Stomach (tissue), 9 donors: ENCODE data around the gene SEC22A. TPM values are rescaled to one million over a fixed set of nuclear protein-coding genes. Genes with fewer than 3 reads are reported as not detected.

ENCODE experiments used
- DNase-seq, 2 donors: peaks; one replicate each; pipeline versions ENCODE4 v3.0.0 to v3.0.0-alpha.2; 2013 to 2019
- H3K27ac ChIP-seq, 5 donors: fragments of 200-600 bp in 4 of 5; sonication (generic) in 4 of 5; one replicate each; pipeline ENCODE4 v1.5.1; 2013 to 2019; ENCODE audit warnings: mild to moderate bottlenecking in 1 of 5, moderate library complexity in 1 of 5
- H3K27me3 ChIP-seq, 3 donors: fragments of 200-600 bp; sonication (generic); one replicate each; pipeline ENCODE4 v1.5.1; 2017 to 2019; ENCODE audit warnings: mixed run types in 1 of 3
- H3K36me3 ChIP-seq, 4 donors: fragments of 200-600 bp; sonication (generic); 1 replicate in 3 of 4; 2 replicates in 1 of 4; pipeline ENCODE4 v1.5.1; 2016 to 2019
- H3K4me1 ChIP-seq, 4 donors: fragments of 200-600 bp; sonication (generic); one replicate each; pipeline ENCODE4 v1.5.1; 2016 to 2019
- H3K4me3 ChIP-seq, 4 donors: fragments of 200-600 bp; sonication (generic) in 3 of 4; one replicate each; pipeline ENCODE4 v1.5.1; 2016 to 2019; ENCODE audit warnings: mild to moderate bottlenecking in 1 of 4
- H3K9me3 ChIP-seq, 4 donors: fragments of 200-600 bp; sonication (generic); one replicate each; pipeline ENCODE4 v1.5.1; 2016 to 2019
- EP300 ChIP-seq: sonication (generic); formaldehyde crosslinking; IDR thresholded peaks from one replicate; pipeline ENCODE4 v1.6.1; 2017; ENCODE audit warnings: antibody characterized with exemption
- POLR2A ChIP-seq, 4 donors: fragments of 450-650 bp; IDR thresholded peaks; one replicate each; pipeline ENCODE4 v1.6.1; 2016; ENCODE audit warnings: antibody characterized with exemption in 4 of 4, control low read depth in 2 of 4, mild to moderate bottlenecking in 1 of 4, moderate library complexity in 1 of 4
- POLR2AphosphoS5 ChIP-seq, 3 donors: sonication (generic); formaldehyde crosslinking; IDR thresholded peaks; one replicate each; pipeline ENCODE4 v1.6.1; 2016; ENCODE audit warnings: antibody characterized with exemption in 3 of 3
- WGBS, 5 donors: extraction: QIAGEN DNeasy Blood & Tissue Kit in 3 of 5; methylation state at CpG; one replicate each; pipeline versions ENCODE4 v1.1.5 to v1.1.7; 2013 to 2018; 5-methylcytosine and 5-hydroxymethylcytosine counted together
- intact Hi-C: fragments of 100-400 bp; cut with DNase I; formaldehyde crosslinking; loops from one replicate; pipeline ENCODE4 v1.15.1; 2023; ENCODE audit warnings: low total_unique reads
- polyA plus RNA-seq, 3 donors: library from polyadenylated mRNA; stranded (reverse); fragments of 200-250 nt; gene quantifications; one replicate each; pipeline ENCODE4 v1.2.3, GENCODE V29; 2013
- total RNA-seq, 5 donors: library from RNA; depleted of rRNA; stranded (reverse); fragments of >200 nt; gene quantifications; one replicate each; pipeline versions ENCODE4 v1.1.0 to v1.2.3, GENCODE V29; 2014 to 2016
- TF ChIP-seq, protein P1 (sequence below), 7 experiments: fragments of 450-650 bp in 4 of 7; fragments of 200-600 bp in 3 of 7; sonication (generic) in 3 of 7; IDR thresholded peaks; one replicate each; pipeline ENCODE4 v1.5.1; 2016 to 2019; ENCODE audit warnings: antibody characterized with exemption in 7 of 7, control low read depth in 2 of 7, mild to moderate bottlenecking in 1 of 7
- donor health status: healthy with polysubstance abuse.
- donor health status: Bipolar disorder and iron deficiency.
- donor health status: healthy.

SEC22A gene
- total and polyA plus RNA-seq, 8 donors, result 1.6 to 26.6 (median 6.7) TPM; not detected in 1

DNA sequence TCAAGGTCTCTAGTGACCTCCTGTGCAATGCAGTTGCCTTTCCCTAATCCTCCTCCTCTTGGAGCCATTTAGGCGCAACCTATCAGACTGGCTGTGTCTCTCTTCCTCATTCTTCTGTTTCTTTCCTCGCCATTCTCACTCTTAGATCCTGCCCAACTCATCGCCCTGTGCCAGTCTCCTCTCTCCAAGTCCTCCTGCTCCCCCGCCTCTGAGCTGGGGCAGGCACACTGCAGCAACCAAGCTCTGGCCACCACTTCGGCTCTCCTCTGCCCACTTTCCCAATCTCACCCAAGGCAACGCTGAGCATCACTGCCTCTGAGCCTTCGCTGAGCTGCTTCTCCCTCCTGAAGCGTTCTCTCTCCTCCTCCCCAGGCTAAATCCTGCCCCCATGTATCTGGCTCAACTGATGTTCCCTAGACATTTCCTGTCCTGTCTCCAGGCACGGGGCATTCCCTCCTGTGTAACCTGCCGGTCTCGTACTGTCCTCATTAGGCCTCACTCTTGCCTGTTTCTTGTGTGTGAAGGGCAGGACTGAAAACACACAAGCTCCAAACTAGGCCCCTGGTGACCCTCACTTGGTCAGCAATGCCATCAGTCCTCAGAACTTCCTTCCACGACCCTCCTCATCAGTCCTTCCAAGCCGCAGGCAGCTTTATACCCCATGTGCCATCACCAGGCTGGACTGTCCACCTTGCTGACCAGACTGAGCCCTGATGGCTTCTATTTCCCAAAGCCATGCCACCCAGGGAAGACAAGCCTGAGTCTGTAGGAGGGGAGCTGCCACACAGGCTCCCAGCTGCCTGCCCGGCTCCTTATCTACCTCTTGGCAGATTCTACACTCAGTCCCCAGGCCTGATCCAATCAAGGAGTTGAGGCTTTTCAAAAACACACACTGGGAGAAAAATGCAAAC, 85.6 kb downstream of the SEC22A start:
- H3K27me3 ChIP-seq, result peaks cover 0 to 3% (median 0%) of the 10 kb centered on the region in 3 donors
- no peak for DNase-seq
- no peaks in the 10 kb centered on the region for H3K9me3 ChIP-seq
- intact Hi-C loops, result no loop called here
- WGBS, 5 donors, result 85 to 93% (median 90%) methylated on average over 14 of the region's 14 CpGs
- no peak overlapping the region for H3K4me3 ChIP-seq
- TF ChIP-seq POLR2A (IDR thresholded peaks at IDR 0.05) (no peak), EP300 (no peak), POLR2AphosphoS5 (IDR thresholded peaks at IDR 0.05) (no peak)
- TF ChIP-seq, protein P1, sequence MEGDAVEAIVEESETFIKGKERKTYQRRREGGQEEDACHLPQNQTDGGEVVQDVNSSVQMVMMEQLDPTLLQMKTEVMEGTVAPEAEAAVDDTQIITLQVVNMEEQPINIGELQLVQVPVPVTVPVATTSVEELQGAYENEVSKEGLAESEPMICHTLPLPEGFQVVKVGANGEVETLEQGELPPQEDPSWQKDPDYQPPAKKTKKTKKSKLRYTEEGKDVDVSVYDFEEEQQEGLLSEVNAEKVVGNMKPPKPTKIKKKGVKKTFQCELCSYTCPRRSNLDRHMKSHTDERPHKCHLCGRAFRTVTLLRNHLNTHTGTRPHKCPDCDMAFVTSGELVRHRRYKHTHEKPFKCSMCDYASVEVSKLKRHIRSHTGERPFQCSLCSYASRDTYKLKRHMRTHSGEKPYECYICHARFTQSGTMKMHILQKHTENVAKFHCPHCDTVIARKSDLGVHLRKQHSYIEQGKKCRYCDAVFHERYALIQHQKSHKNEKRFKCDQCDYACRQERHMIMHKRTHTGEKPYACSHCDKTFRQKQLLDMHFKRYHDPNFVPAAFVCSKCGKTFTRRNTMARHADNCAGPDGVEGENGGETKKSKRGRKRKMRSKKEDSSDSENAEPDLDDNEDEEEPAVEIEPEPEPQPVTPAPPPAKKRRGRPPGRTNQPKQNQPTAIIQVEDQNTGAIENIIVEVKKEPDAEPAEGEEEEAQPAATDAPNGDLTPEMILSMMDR (IDR thresholded peaks at IDR 0.05), result no peak
- H3K27ac ChIP-seq, result no peak overlapping the region
- H3K4me1 ChIP-seq, result peaks cover 0 to 2% (median 0%) of the 10 kb centered on the region in 4 donors
- peaks cover 3 to 95% (median 49%) of the 10 kb centered on the region in 4 donors for H3K36me3 ChIP-seq

DNA sequence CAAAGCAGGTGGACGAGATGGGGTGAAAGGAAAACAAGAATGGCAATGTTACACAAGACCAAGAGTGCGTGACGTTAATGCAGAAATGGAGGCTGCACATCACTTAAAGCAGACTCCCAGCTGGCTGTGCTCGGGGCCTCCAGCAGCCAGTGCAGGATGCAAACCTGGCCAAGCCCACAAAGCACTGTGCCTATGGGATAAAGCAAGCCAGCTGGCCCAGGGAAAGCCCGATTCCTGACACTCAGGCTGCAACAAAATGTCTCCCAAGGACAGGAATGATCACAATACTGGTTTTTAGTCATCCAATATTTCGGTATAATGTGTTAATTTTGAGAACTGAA, 86.2 kb downstream of the SEC22A start:
- intact Hi-C loops, result no loop called here
- no peak overlapping the region for H3K27ac ChIP-seq
- H3K4me1 ChIP-seq, result peaks cover 0 to 2% (median 0%) of the 10 kb centered on the region in 4 donors
- H3K27me3 ChIP-seq, result peaks cover 0 to 9% (median 0%) of the 10 kb centered on the region in 3 donors
- no peak for DNase-seq
- no peak overlapping the region for H3K4me3 ChIP-seq
- H3K36me3 ChIP-seq, result peaks cover 0 to 91% (median 49%) of the 10 kb centered on the region in 4 donors
- WGBS, 5 donors, result 76 to 79% (median 78%) methylated on average over 6 of the region's 6 CpGs
- TF ChIP-seq POLR2A (IDR thresholded peaks at IDR 0.05) (no peak), POLR2AphosphoS5 (IDR thresholded peaks at IDR 0.05) (no peak), EP300 (no peak)
- TF ChIP-seq, protein P1 (IDR thresholded peaks at IDR 0.05), result no peak
- no peaks in the 10 kb centered on the region for H3K9me3 ChIP-seq

DNA sequence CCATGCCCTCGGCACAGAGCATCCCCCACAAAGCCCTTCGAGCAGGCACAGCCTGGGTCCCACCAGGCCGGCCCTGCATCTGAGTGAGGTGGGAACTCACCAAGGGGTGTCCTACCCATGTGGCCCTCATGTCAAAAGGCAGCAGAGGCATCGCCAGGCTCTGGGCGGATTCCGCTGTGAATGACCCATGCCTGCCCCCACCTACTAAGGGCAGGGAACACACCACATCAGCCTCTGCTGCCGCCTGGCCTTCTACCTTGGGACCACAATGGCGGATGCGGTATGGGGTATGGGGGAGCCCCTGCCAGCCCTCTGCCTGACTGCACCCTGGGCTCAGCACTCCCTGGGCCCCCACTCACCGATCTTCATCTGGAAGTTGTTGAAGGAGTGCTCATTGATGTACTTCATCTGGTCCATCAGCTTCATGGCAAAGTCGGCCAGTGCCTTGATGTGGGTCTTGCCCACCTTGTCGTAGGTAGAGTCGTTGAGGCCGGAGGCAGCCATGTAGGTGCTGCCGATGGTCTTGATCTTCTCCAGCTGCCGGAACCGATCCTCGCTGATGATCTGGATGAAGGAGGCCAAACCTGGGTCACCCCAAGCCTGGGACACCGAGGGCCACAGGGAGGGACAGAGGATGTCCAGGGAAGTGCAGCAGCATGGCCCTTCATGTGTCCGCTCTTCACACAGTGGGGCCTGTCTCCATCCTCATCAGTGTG, 87.8 kb downstream of the SEC22A start:
- DNase-seq, result peak in 1 of 2 donors; percentile 16
- H3K4me3 ChIP-seq, result no peak overlapping the region
- H3K27me3 ChIP-seq, result peaks cover 0 to 9% (median 0%) of the 10 kb centered on the region in 3 donors
- H3K36me3 ChIP-seq, result peaks cover 0 to 84% (median 46%) of the 10 kb centered on the region in 4 donors
- peaks cover 0 to 2% (median 0%) of the 10 kb centered on the region in 4 donors for H3K4me1 ChIP-seq
- intact Hi-C loops, result no loop called here
- 83 to 96% (median 94%) methylated on average over 16 to 20 of the region's 20 CpGs for WGBS, 5 donors
- no peak overlapping the region for H3K27ac ChIP-seq
- TF ChIP-seq EP300 (no peak), POLR2AphosphoS5 (IDR thresholded peaks at IDR 0.05) (no peak), POLR2A (IDR thresholded peaks at IDR 0.05) (no peak)
- TF ChIP-seq, protein P1 (IDR thresholded peaks at IDR 0.05), result no peak
- H3K9me3 ChIP-seq, result no peaks in the 10 kb centered on the region
